ENCODE measurements around the gene NSD2. TPM values are rescaled to one million over a fixed set of nuclear protein-coding genes. Genes with fewer than 3 reads are reported as not detected.
A peak's percentile ranks its signal among the peaks of the same experiment; 100 is the strongest.
"Not testable (repeated sequence)": the region's sequence is repeated elsewhere in the genome, so short reads cannot be mapped to it uniquely, and the experiment has no call there.

The NSD2 gene
- total RNA-seq, 2 donors from 2014 or later = 23.8 to 36.3 TPM

GRCh38 chr4:1843852-1844251 is 27.3 kb upstream of the NSD2 start:
- peaks cover 39% of the 10 kb centered on the region for H3K36me3 ChIP-seq
- peaks cover 0 to 28% of the 10 kb centered on the region in 2 donors for H3K4me1 ChIP-seq
- H3K27ac ChIP-seq = peak overlapping the region; percentile 36 to 64
- peak in 1 of 2 donors; percentile 7 for TF ChIP-seq CTCF (IDR thresholded peaks at IDR 0.05)
- H3K9me3 ChIP-seq = no peaks in the 10 kb centered on the region
- no peak overlapping the region for H3K4me3 ChIP-seq
- no peaks in the 10 kb centered on the region for H3K27me3 ChIP-seq
- peak; percentile 79 for DNase-seq (ENCODE audit: low spot score)

- not testable (repeated sequence) for H3K27me3 ChIP-seq; H3K4me3 ChIP-seq; DNase-seq (ENCODE audit: low spot score); H3K9me3 ChIP-seq
- H3K36me3 ChIP-seq = peaks cover 32% of the 10 kb centered on the region
- peak overlapping the region in 1 of 2 donors; percentile 32 for H3K27ac ChIP-seq
- H3K4me1 ChIP-seq = peaks cover 0 to 28% of the 10 kb centered on the region in 2 donors
Observed at GRCh38 chr4:1844618-1845017, 26.6 kb upstream of the NSD2 start.

GRCh38 chr4:1846580-1846979 is 24.6 kb upstream of the NSD2 start:
- H3K27me3 ChIP-seq = no peaks in the 10 kb centered on the region
- no peak overlapping the region for H3K27ac ChIP-seq
- no peak overlapping the region for H3K4me3 ChIP-seq
- no peak for DNase-seq (ENCODE audit: low spot score)
- no peaks in the 10 kb centered on the region for H3K9me3 ChIP-seq
- no peak for TF ChIP-seq CTCF (IDR thresholded peaks at IDR 0.05)
- peaks cover 14% of the 10 kb centered on the region for H3K36me3 ChIP-seq
- H3K4me1 ChIP-seq = peaks cover 0 to 37% of the 10 kb centered on the region in 2 donors

GRCh38 chr4:1850276-1850675 is 20.9 kb upstream of the NSD2 start:
- H3K36me3 ChIP-seq = peaks cover 11% of the 10 kb centered on the region
- peaks cover 0 to 36% of the 10 kb centered on the region in 2 donors for H3K4me1 ChIP-seq
- no peak for DNase-seq (ENCODE audit: low spot score)
- no peaks in the 10 kb centered on the region for H3K9me3 ChIP-seq
- no peaks in the 10 kb centered on the region for H3K27me3 ChIP-seq
- H3K4me3 ChIP-seq = no peak overlapping the region
- no peak for TF ChIP-seq CTCF (IDR thresholded peaks at IDR 0.05)
- H3K27ac ChIP-seq = no peak overlapping the region

GRCh38 chr4:1851160-1851559 is 20.0 kb upstream of the NSD2 start:
- Histone ChIP-seq H3K36me3 (peaks cover 3% of the 10 kb centered on the region), H3K27me3 (no peaks in the 10 kb centered on the region), H3K4me1 (peaks cover 0 to 38% of the 10 kb centered on the region in 2 donors), H3K27ac (peak overlapping the region; percentile 40 to 44), H3K9me3 (no peaks in the 10 kb centered on the region), H3K4me3 (no peak overlapping the region)
- no peak for DNase-seq (ENCODE audit: low spot score)
- TF ChIP-seq CTCF (IDR thresholded peaks at IDR 0.05) = no peak

GRCh38 chr4:1851575-1852410 is 19.4 kb upstream of the NSD2 start:
- H3K27ac ChIP-seq = peak overlapping the region; percentile 40 to 44
- no peak for TF ChIP-seq CTCF (IDR thresholded peaks at IDR 0.05)
- no peak overlapping the region for H3K4me3 ChIP-seq
- no peaks in the 10 kb centered on the region for H3K36me3 ChIP-seq
- H3K27me3 ChIP-seq = no peaks in the 10 kb centered on the region
- H3K9me3 ChIP-seq = no peaks in the 10 kb centered on the region
- no peak for DNase-seq (ENCODE audit: low spot score)
- peaks cover 0 to 40% of the 10 kb centered on the region in 2 donors for H3K4me1 ChIP-seq

All from right atrium auricular region (tissue), 2 donors.